Panc1 (cell line): Measurements from ENCODE around the gene NCAPG2. TPM values are rescaled to one million over a fixed set of nuclear protein-coding genes. Genes with fewer than 3 reads are reported as not detected.

Experiments used
- ATAC-seq: fragments of 200-7000 bp; cut with Tn5 transposase; 2 replicates; pipeline ENCODE4 v1.9.1; 2020; ENCODE audit warnings: mild to moderate bottlenecking, moderate library complexity
- BruUV-seq: library from RNA; stranded (reverse); fragments of 400-500 nt; replicated peaks from 2 replicates; lab custom pipeline; 2021; lab: Mats Ljungman, UMichigan
- CTCF ChIA-PET: fragments of 300-600 bp; sonication (Branson Sonifier 250); formaldehyde crosslinking; loops from one replicate; lab custom pipeline; 2022; ENCODE audit warnings: antibody characterized with exemption; lab: Charles Lee
- POLR2A ChIA-PET: fragments of 300-600 bp; sonication (Branson Sonifier 250); formaldehyde crosslinking; loops from one replicate; lab custom pipeline; 2022; ENCODE audit warnings: antibody characterized with exemption; lab: Charles Lee
- DNase-seq: peaks from one replicate; pipeline ENCODE4 v3.0.0-alpha.2; 2010; ENCODE audit warnings: low read depth, low spot score
- H3K27ac ChIP-seq: 2 replicates; pipeline ENCODE4 v1.5.1; 2011; ENCODE audit warnings: mild to moderate bottlenecking, low read length, inconsistent platforms
- H3K27me3 ChIP-seq: fragments of 200-500 bp; sonication (Bioruptor generic); 2 replicates; pipeline ENCODE4 v1.6.0; 2014; ENCODE audit warnings: low read length, inconsistent platforms; ENCODE audit not compliant: control insufficient read depth, insufficient read depth
- H3K36me3 ChIP-seq: fragments of 200-500 bp; sonication (Bioruptor generic); 2 replicates; pipeline ENCODE4 v1.5.1; 2014; ENCODE audit warnings: inconsistent platforms, mild to moderate bottlenecking, low read length, moderate library complexity; ENCODE audit not compliant: control insufficient read depth, insufficient read depth
- H3K4me1 ChIP-seq: 2 replicates; pipeline ENCODE4 v1.5.1; 2011; ENCODE audit warnings: inconsistent platforms, mild to moderate bottlenecking, low read length, moderate library complexity; ENCODE audit not compliant: control insufficient read depth, insufficient read depth
- H3K4me3 ChIP-seq, 2 experiments: 2 replicates each; pipeline ENCODE4 v1.5.1; 2011 to 2012; ENCODE audit warnings: low read depth in 2 of 2, low read length in 2 of 2, mild to moderate bottlenecking in 2 of 2, inconsistent platforms in 1 of 2, moderate library complexity in 1 of 2
- H3K9me3 ChIP-seq: fragments of 200-500 bp; sonication (Bioruptor generic); 2 replicates; pipeline ENCODE4 v1.5.1; 2014; ENCODE audit warnings: low read depth, mild to moderate bottlenecking, inconsistent platforms, low read length, moderate library complexity; ENCODE audit not compliant: control insufficient read depth, insufficient read depth
- POLR2AphosphoS5 ChIP-seq: IDR thresholded peaks from 2 replicates; pipeline ENCODE4 v1.6.1; 2012; ENCODE audit warnings: mild to moderate bottlenecking, low read depth, low read length, moderate library complexity
- REST ChIP-seq, 2 experiments: IDR thresholded peaks; 2 replicates each; pipeline ENCODE4 v1.6.1; 2011 to 2012; ENCODE audit warnings: low read depth in 2 of 2, control low read depth in 1 of 2, low read length in 1 of 2, mild to moderate bottlenecking in 1 of 2, moderate library complexity in 1 of 2; ENCODE audit not compliant: insufficient read depth in 1 of 2
- SIN3A ChIP-seq: IDR thresholded peaks from 2 replicates; pipeline ENCODE4 v1.6.1; 2012; ENCODE audit warnings: low read depth, mild to moderate bottlenecking, low read length, moderate library complexity, borderline replicate concordance; ENCODE audit not compliant: insufficient read depth
- TCF7L2 ChIP-seq: IDR thresholded peaks from 2 replicates; pipeline ENCODE4 v1.6.1; 2011; ENCODE audit warnings: mild to moderate bottlenecking, low read depth, low read length, inconsistent platforms
- in situ Hi-C: cut with HindIII; loops from 2 replicates; pipeline ENCODE4 v1.10.0; 2016; ENCODE audit warnings: low sequenced_read_pairs, low pct_unique_long_range_greater_than_20kb
- intact Hi-C: fragments of 100-400 bp; cut with micrococcal nuclease; formaldehyde crosslinking; loops from one replicate; pipeline ENCODE4 v1.10.0; 2022; ENCODE audit not compliant: unreplicated experiment
- total RNA-seq: library from RNA; stranded (reverse); gene quantifications from one replicate; pipeline ENCODE4 v1.2.1, GENCODE V29; 2021; ENCODE audit not compliant: unreplicated experiment
- TF ChIP-seq, protein P1 (sequence below): fragments of 450-650 bp; IDR thresholded peaks from 2 replicates; pipeline ENCODE4 v1.5.1; 2017; ENCODE audit warnings: mild to moderate bottlenecking

The NCAPG2 gene
- total RNA-seq, 1 experiment from 2014 or later, result 81.4 TPM

DNA sequence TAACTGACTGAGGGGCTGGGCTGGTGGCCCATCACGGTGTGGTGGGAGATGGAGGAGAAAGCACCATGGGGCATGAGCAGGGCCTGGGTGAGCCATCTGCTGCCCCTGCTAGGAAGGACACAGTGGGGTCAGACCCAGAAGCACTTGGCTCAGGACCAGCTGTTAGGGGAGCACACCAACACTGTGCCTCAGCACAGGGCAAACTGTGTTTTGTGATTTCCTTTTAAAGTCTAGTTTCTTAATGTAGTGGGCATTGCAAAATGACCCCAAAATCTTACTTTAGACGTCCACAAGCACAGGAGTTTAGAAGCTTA is 41.2 kb downstream of the NCAPG2 start:
- BruUV-seq, result no TSS peak
- POLR2A ChIA-PET, result no interaction called here
- intact Hi-C loops, result no loop called here
- no peak for DNase-seq
- CTCF ChIA-PET, result no interaction called here
- TF ChIP-seq TCF7L2, result no peak
- TF ChIP-seq SIN3A, result no peak
- TF ChIP-seq REST (IDR thresholded peaks at IDR 0.05; ENCODE audit: insufficient read depth in 1 of 2, low read depth in 2 of 2, low read length in 1 of 2), result no peak
- TF ChIP-seq POLR2AphosphoS5, result no peak
- TF ChIP-seq, protein P1, sequence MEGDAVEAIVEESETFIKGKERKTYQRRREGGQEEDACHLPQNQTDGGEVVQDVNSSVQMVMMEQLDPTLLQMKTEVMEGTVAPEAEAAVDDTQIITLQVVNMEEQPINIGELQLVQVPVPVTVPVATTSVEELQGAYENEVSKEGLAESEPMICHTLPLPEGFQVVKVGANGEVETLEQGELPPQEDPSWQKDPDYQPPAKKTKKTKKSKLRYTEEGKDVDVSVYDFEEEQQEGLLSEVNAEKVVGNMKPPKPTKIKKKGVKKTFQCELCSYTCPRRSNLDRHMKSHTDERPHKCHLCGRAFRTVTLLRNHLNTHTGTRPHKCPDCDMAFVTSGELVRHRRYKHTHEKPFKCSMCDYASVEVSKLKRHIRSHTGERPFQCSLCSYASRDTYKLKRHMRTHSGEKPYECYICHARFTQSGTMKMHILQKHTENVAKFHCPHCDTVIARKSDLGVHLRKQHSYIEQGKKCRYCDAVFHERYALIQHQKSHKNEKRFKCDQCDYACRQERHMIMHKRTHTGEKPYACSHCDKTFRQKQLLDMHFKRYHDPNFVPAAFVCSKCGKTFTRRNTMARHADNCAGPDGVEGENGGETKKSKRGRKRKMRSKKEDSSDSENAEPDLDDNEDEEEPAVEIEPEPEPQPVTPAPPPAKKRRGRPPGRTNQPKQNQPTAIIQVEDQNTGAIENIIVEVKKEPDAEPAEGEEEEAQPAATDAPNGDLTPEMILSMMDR, result no peak
- H3K36me3 ChIP-seq, result peaks cover 11% of the 10 kb centered on the region; the same call in 1 of the 2 replicates
- no peaks in the 10 kb centered on the region for H3K4me1 ChIP-seq
- no peaks in the 10 kb centered on the region for H3K27me3 ChIP-seq
- in situ Hi-C loops, result no loop called here
- no peak overlapping the region for H3K4me3 ChIP-seq
- H3K27ac ChIP-seq, result no peak overlapping the region
- no peaks in the 10 kb centered on the region for H3K9me3 ChIP-seq
- no peak for ATAC-seq

DNA sequence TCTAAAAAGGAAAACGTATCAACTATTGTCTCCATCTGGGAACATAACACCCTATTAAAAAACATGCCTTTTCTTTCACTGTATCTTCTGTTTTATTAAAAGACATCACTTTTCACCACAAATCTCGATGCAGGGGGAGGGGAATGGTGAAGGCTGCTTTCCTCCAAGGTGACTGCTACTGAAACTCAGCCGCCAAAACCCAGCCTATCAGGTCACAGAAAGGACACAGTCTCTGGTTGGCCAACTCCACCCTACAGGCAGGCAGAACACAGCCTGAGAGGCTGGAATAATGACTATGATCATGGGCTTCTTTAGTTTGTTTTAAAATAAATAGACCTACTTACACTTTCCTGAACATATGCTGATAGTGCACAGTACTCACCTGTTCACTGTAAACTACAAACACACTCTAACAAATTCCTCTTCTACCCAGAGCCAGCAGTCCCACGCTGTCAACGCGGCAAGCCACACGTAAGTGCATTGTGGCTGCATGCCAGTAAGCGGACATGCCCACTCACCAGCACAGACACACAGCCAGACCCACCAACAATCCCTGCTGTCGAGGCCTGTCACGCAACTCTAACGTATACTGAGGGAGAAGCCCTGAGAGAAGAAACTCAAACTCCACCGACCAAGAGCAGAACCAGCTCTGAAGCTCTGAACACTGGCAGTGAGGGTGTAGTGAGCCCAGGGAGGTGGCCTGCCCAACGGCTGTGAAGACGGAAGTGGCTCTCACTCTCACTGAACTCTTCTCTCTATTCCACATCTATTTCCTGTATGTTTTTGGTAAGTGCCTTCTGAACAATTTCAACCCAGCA is 41.8 kb downstream of the NCAPG2 start:
- POLR2A ChIA-PET, result no interaction called here

More for the DNA sequence above, 41.8 kb downstream of the NCAPG2 start:
- in situ Hi-C loops, result no loop called here
- Histone ChIP-seq H3K27ac (no peak overlapping the region), H3K4me1 (no peaks in the 10 kb centered on the region), H3K4me3 (no peak overlapping the region), H3K9me3 (no peaks in the 10 kb centered on the region), H3K27me3 (no peaks in the 10 kb centered on the region), H3K36me3 (peaks cover 11% of the 10 kb centered on the region; the same call in 1 of the 2 replicates)
- CTCF ChIA-PET, result no interaction called here
- no peak; the same call in 1 of the 2 replicates for ATAC-seq
- DNase-seq, result no peak
- no peak for TF ChIP-seq SIN3A
- no peak for TF ChIP-seq REST (IDR thresholded peaks at IDR 0.05; ENCODE audit: insufficient read depth in 1 of 2, low read depth in 2 of 2, low read length in 1 of 2)
- TF ChIP-seq, protein P1, result no peak
- TF ChIP-seq POLR2AphosphoS5, result no peak
- no peak for TF ChIP-seq TCF7L2
- intact Hi-C loops, result no loop called here
- BruUV-seq, result no TSS peak
